Neural cell (in vitro differentiated cells): ENCODE data around the gene RARRES1. TPM values are rescaled to one million over a fixed set of nuclear protein-coding genes. Genes with fewer than 3 reads are reported as not detected.

ENCODE experiments used
- H2AFZ ChIP-seq: fragments of 200-600, 300-800 bp; sonication (generic), shearing (Covaris generic); 2 replicates; pipeline ENCODE4 v1.6.0; 2014; ENCODE audit warnings: low read depth, mild to moderate bottlenecking, antibody characterized with exemption, low read length, moderate library complexity
- H3F3A ChIP-seq: fragments of 200-600 bp; shearing (Covaris generic); 2 replicates; pipeline ENCODE4 v1.6.1; 2016; ENCODE audit warnings: mild to moderate bottlenecking, moderate library complexity, mixed read lengths, antibody characterized with exemption, low read length; ENCODE audit not compliant: insufficient read depth, poor library complexity, severe bottlenecking
- H3K27ac ChIP-seq: fragments of 200-600, 300-800 bp; sonication (generic), shearing (Covaris generic); 2 replicates; pipeline ENCODE4 v1.5.1; 2014; ENCODE audit warnings: mild to moderate bottlenecking, low read length, moderate library complexity
- H3K27me3 ChIP-seq: fragments of 300-800, 200-600 bp; sonication (generic), shearing (Covaris generic); 2 replicates; pipeline ENCODE4 v1.6.0; 2014; ENCODE audit warnings: mild to moderate bottlenecking, low read depth, low read length, moderate library complexity; ENCODE audit not compliant: insufficient read depth
- H3K36me3 ChIP-seq: fragments of 300-800, 200-600 bp; sonication (generic), shearing (Covaris generic); 2 replicates; pipeline ENCODE4 v1.5.1; 2014; ENCODE audit warnings: mild to moderate bottlenecking, antibody characterized with exemption, low read length, moderate library complexity; ENCODE audit not compliant: insufficient read depth
- H3K4me2 ChIP-seq: fragments of 300-800, 200-600 bp; sonication (generic), shearing (Covaris generic); 2 replicates; pipeline ENCODE4 v1.6.0; 2014; ENCODE audit warnings: mild to moderate bottlenecking, low read length
- H3K4me3 ChIP-seq: fragments of 300-800, 200-600 bp; sonication (generic), shearing (Covaris generic); 2 replicates; pipeline ENCODE4 v1.5.1; 2014; ENCODE audit warnings: mild to moderate bottlenecking, low read length, moderate library complexity
- H3K79me2 ChIP-seq: fragments of 200-600 bp; shearing (Covaris generic); replicated peaks from 2 replicates; pipeline ENCODE4 v1.6.0; 2014; ENCODE audit warnings: mild to moderate bottlenecking, low read length, moderate library complexity; ENCODE audit not compliant: insufficient read depth
- H3K9ac ChIP-seq: fragments of 300-800, 200-600 bp; sonication (generic), shearing (Covaris generic); 2 replicates; pipeline ENCODE4 v1.6.1; 2016; ENCODE audit warnings: mild to moderate bottlenecking, low read length, mixed read lengths
- H3K9me2 ChIP-seq: fragments of 200-600 bp; shearing (Covaris generic); 2 replicates; pipeline ENCODE4 v1.6.1; 2016; ENCODE audit warnings: mild to moderate bottlenecking, low read length, mixed read lengths; ENCODE audit not compliant: insufficient read depth
- H3K9me3 ChIP-seq: fragments of 200-600, 300-800 bp; sonication (generic), shearing (Covaris generic); 2 replicates; pipeline ENCODE4 v1.6.1; 2016; ENCODE audit warnings: mild to moderate bottlenecking, mixed run types, low read length, moderate library complexity, mixed read lengths
- H4K20me1 ChIP-seq: fragments of 200-600 bp; shearing (Covaris generic); 2 replicates; pipeline ENCODE4 v1.6.1; 2016; ENCODE audit warnings: mild to moderate bottlenecking, mixed run types; ENCODE audit not compliant: insufficient read depth
- EP300 ChIP-seq: fragments of 450-650 bp; conservative IDR thresholded peaks from 2 replicates; pipeline ENCODE4 v1.6.1; 2014; ENCODE audit warnings: antibody characterized with exemption, mild to moderate bottlenecking, moderate library complexity; ENCODE audit not compliant: poor library complexity, severe bottlenecking
- EZH2 ChIP-seq: fragments of 200-600, 300-800 bp; shearing (Covaris generic), sonication (generic); IDR thresholded peaks from 2 replicates; pipeline ENCODE4 v1.6.1; 2014; ENCODE audit warnings: antibody characterized with exemption, low read length, borderline replicate concordance, mild to moderate bottlenecking; ENCODE audit not compliant: insufficient read depth, poor library complexity, severe bottlenecking
- MXI1 ChIP-seq: fragments of 450-650 bp; conservative IDR thresholded peaks from 2 replicates; pipeline ENCODE4 v1.6.1; 2014; ENCODE audit warnings: antibody characterized with exemption, mild to moderate bottlenecking; ENCODE audit not compliant: poor library complexity, severe bottlenecking
- POLR2AphosphoS5 ChIP-seq: IDR thresholded peaks from 2 replicates; pipeline ENCODE4 v1.6.1; 2012
- RAD21 ChIP-seq: fragments of 450-650 bp; conservative IDR thresholded peaks from 2 replicates; pipeline ENCODE4 v1.6.1; 2014; ENCODE audit warnings: antibody characterized with exemption, mild to moderate bottlenecking, moderate library complexity
- REST ChIP-seq: IDR thresholded peaks from 2 replicates; pipeline ENCODE4 v1.6.1; 2012; ENCODE audit warnings: borderline replicate concordance
- SMC3 ChIP-seq: fragments of 450-650 bp; conservative IDR thresholded peaks from 2 replicates; pipeline ENCODE4 v1.6.1; 2014; ENCODE audit warnings: antibody characterized with exemption, mild to moderate bottlenecking, moderate library complexity; ENCODE audit not compliant: poor library complexity
- TAF1 ChIP-seq: IDR thresholded peaks from 2 replicates; pipeline ENCODE4 v1.6.1; 2012; ENCODE audit warnings: low read depth
- polyA plus RNA-seq: library from polyadenylated mRNA; depleted of rRNA; stranded (reverse); fragments of >200 nt; gene quantifications from 2 replicates; pipeline ENCODE4 v1.2.3, GENCODE V29; 2014

Gene RARRES1
- polyA plus RNA-seq, 1 donor from 2014 or later, result not detected

- H3F3A ChIP-seq, result no peaks in the 10 kb centered on the region
- H4K20me1 ChIP-seq, result no peaks in the 10 kb centered on the region
- H3K36me3 ChIP-seq, result no peaks in the 10 kb centered on the region
- no peak overlapping the region for H2AFZ ChIP-seq
- no peak overlapping the region for H3K27ac ChIP-seq
- no peak overlapping the region for H3K9ac ChIP-seq
- no peak overlapping the region for H3K4me2 ChIP-seq
- H3K4me3 ChIP-seq, result no peak overlapping the region
- H3K9me2 ChIP-seq, result no peaks in the 10 kb centered on the region
- TF ChIP-seq POLR2AphosphoS5 (no peak), REST (no peak), MXI1 (no peak), SMC3 (no peak), EP300 (no peak), RAD21 (no peak)
- H3K79me2 ChIP-seq, result no peaks in the 10 kb centered on the region
- no peaks in the 10 kb centered on the region for H3K27me3 ChIP-seq
- H3K9me3 ChIP-seq, result no peaks in the 10 kb centered on the region
Measured at GRCh38 chr3:158742871-158743663, 10.8 kb upstream of the RARRES1 start.

GRCh38 chr3:158739661-158740060 lies 7.4 kb upstream of the RARRES1 start:
- H3F3A ChIP-seq, result no peaks in the 10 kb centered on the region
- H3K4me3 ChIP-seq, result no peak overlapping the region
- no peaks in the 10 kb centered on the region for H4K20me1 ChIP-seq
- H3K9me3 ChIP-seq, result no peaks in the 10 kb centered on the region
- no peak overlapping the region for H2AFZ ChIP-seq
- TF ChIP-seq SMC3 (no peak), REST (no peak), TAF1 (no peak), EP300 (no peak), POLR2AphosphoS5 (no peak), EZH2 (no peak), RAD21 (no peak)
- H3K9ac ChIP-seq, result no peak overlapping the region
- no peaks in the 10 kb centered on the region for H3K36me3 ChIP-seq
- no peak overlapping the region for H3K4me2 ChIP-seq
- no peaks in the 10 kb centered on the region for H3K9me2 ChIP-seq
- H3K79me2 ChIP-seq, result no peaks in the 10 kb centered on the region
- H3K27me3 ChIP-seq, result no peaks in the 10 kb centered on the region
- no peak overlapping the region for H3K27ac ChIP-seq
